ENCODE results near the gene MACO1.

GRCh38 chr1:25543005-25543424 lies 112.3 kb downstream of the MACO1 start:
- no peak for TF ChIP-seq CTCF (IDR thresholded peaks at IDR 0.05)
- no peak for TF ChIP-seq EP300 (IDR thresholded peaks at IDR 0.05)
